Measurements from ENCODE around the gene PSAT1.

The PSAT1 gene

GRCh38 chr9:78326564-78326963 lies 29.6 kb downstream of the PSAT1 start:
- no peak for DNase-seq (ENCODE audit: low read depth, low spot score)
- Histone ChIP-seq H3K4me1 (ENCODE audit: insufficient read depth, insufficient read length) (peaks cover 2% of the 10 kb centered on the region), H3K27me3 (ENCODE audit: insufficient read depth, insufficient read length) (no peaks in the 10 kb centered on the region), H3K9me3 (ENCODE audit: insufficient read depth, low read length) (peaks cover 9% of the 10 kb centered on the region), H3K4me3 (ENCODE audit: insufficient read length, low read depth) (no peak overlapping the region), H3K9ac (ENCODE audit: insufficient read length, low read depth) (no peak overlapping the region), H3K36me3 (ENCODE audit: insufficient read depth, insufficient read length, low read length) (peaks cover 70% of the 10 kb centered on the region)
- no peak for TF ChIP-seq SUZ12 (IDR thresholded peaks at IDR 0.05; ENCODE audit: extremely low read depth, insufficient read depth, insufficient read length)
- TF ChIP-seq YY1 (IDR thresholded peaks at IDR 0.05; ENCODE audit: insufficient read depth, insufficient read length) = no peak
- TF ChIP-seq ZNF274 (IDR thresholded peaks at IDR 0.05; ENCODE audit: low read depth, low read length) = no peak

- no peaks in the 10 kb centered on the region for H3K27me3 ChIP-seq (ENCODE audit: insufficient read depth, insufficient read length)
- peaks cover 34% of the 10 kb centered on the region for H3K36me3 ChIP-seq (ENCODE audit: insufficient read depth, insufficient read length, low read length)
- H3K4me3 ChIP-seq (ENCODE audit: insufficient read length, low read depth) = no peak overlapping the region
- H3K9me3 ChIP-seq (ENCODE audit: insufficient read depth, low read length) = no peaks in the 10 kb centered on the region
- no peak for DNase-seq (ENCODE audit: low read depth, low spot score)
- H3K9ac ChIP-seq (ENCODE audit: insufficient read length, low read depth) = no peak overlapping the region
- no peaks in the 10 kb centered on the region for H3K4me1 ChIP-seq (ENCODE audit: insufficient read depth, insufficient read length)
- TF ChIP-seq YY1 (IDR thresholded peaks at IDR 0.05; ENCODE audit: insufficient read depth, insufficient read length) (no peak), SUZ12 (IDR thresholded peaks at IDR 0.05; ENCODE audit: extremely low read depth, insufficient read depth, insufficient read length) (no peak), ZNF274 (IDR thresholded peaks at IDR 0.05; ENCODE audit: low read depth, low read length) (no peak)
These were observed 35.5 kb downstream of the PSAT1 start for GRCh38 chr9:78332381-78332780.

GRCh38 chr9:78348848-78349247 lies 51.9 kb downstream of the PSAT1 start:
- no peak for DNase-seq (ENCODE audit: low read depth, low spot score)
- H3K36me3 ChIP-seq (ENCODE audit: insufficient read depth, insufficient read length, low read length) = no peaks in the 10 kb centered on the region
- no peaks in the 10 kb centered on the region for H3K9me3 ChIP-seq (ENCODE audit: insufficient read depth, low read length)
- no peaks in the 10 kb centered on the region for H3K27me3 ChIP-seq (ENCODE audit: insufficient read depth, insufficient read length)
- no peak overlapping the region for H3K4me3 ChIP-seq (ENCODE audit: insufficient read length, low read depth)
- H3K4me1 ChIP-seq (ENCODE audit: insufficient read depth, insufficient read length) = no peaks in the 10 kb centered on the region
- H3K9ac ChIP-seq (ENCODE audit: insufficient read length, low read depth) = no peak overlapping the region
- no peak for TF ChIP-seq YY1 (IDR thresholded peaks at IDR 0.05; ENCODE audit: insufficient read depth, insufficient read length)
- no peak for TF ChIP-seq ZNF274 (IDR thresholded peaks at IDR 0.05; ENCODE audit: low read depth, low read length)
- TF ChIP-seq SUZ12 (IDR thresholded peaks at IDR 0.05; ENCODE audit: extremely low read depth, insufficient read depth, insufficient read length) = no peak

GRCh38 chr9:78351816-78352215 lies 54.9 kb downstream of the PSAT1 start:
- no peak for DNase-seq (ENCODE audit: low read depth, low spot score)

GRCh38 chr9:78354324-78354973 lies 57.5 kb downstream of the PSAT1 start:
- Histone ChIP-seq H3K27me3 (ENCODE audit: insufficient read depth, insufficient read length) (no peaks in the 10 kb centered on the region), H3K4me3 (ENCODE audit: insufficient read length, low read depth) (no peak overlapping the region), H3K9ac (ENCODE audit: insufficient read length, low read depth) (no peak overlapping the region), H3K9me3 (ENCODE audit: insufficient read depth, low read length) (no peaks in the 10 kb centered on the region), H3K36me3 (ENCODE audit: insufficient read depth, insufficient read length, low read length) (no peaks in the 10 kb centered on the region), H3K4me1 (ENCODE audit: insufficient read depth, insufficient read length) (no peaks in the 10 kb centered on the region)
- no peak for DNase-seq (ENCODE audit: low read depth, low spot score)
- TF ChIP-seq YY1 (IDR thresholded peaks at IDR 0.05; ENCODE audit: insufficient read depth, insufficient read length) (no peak), SUZ12 (IDR thresholded peaks at IDR 0.05; ENCODE audit: extremely low read depth, insufficient read depth, insufficient read length) (no peak), ZNF274 (IDR thresholded peaks at IDR 0.05; ENCODE audit: low read depth, low read length) (no peak)

More at GRCh38 chr9:78351816-78352215, 54.9 kb downstream of the PSAT1 start:
- no peak overlapping the region for H3K4me3 ChIP-seq (ENCODE audit: insufficient read length, low read depth)
- H3K9ac ChIP-seq (ENCODE audit: insufficient read length, low read depth) = no peak overlapping the region
- no peaks in the 10 kb centered on the region for H3K4me1 ChIP-seq (ENCODE audit: insufficient read depth, insufficient read length)
- no peaks in the 10 kb centered on the region for H3K9me3 ChIP-seq (ENCODE audit: insufficient read depth, low read length)
- no peaks in the 10 kb centered on the region for H3K36me3 ChIP-seq (ENCODE audit: insufficient read depth, insufficient read length, low read length)
- H3K27me3 ChIP-seq (ENCODE audit: insufficient read depth, insufficient read length) = no peaks in the 10 kb centered on the region
- TF ChIP-seq SUZ12 (IDR thresholded peaks at IDR 0.05; ENCODE audit: extremely low read depth, insufficient read depth, insufficient read length) (no peak), YY1 (IDR thresholded peaks at IDR 0.05; ENCODE audit: insufficient read depth, insufficient read length) (no peak), ZNF274 (IDR thresholded peaks at IDR 0.05; ENCODE audit: low read depth, low read length) (no peak)

GRCh38 chr9:78354989-78355388 lies 58.1 kb downstream of the PSAT1 start:
- H3K4me1 ChIP-seq (ENCODE audit: insufficient read depth, insufficient read length) = no peaks in the 10 kb centered on the region
- no peak overlapping the region for H3K4me3 ChIP-seq (ENCODE audit: insufficient read length, low read depth)
- no peak for DNase-seq (ENCODE audit: low read depth, low spot score)
- H3K9me3 ChIP-seq (ENCODE audit: insufficient read depth, low read length) = no peaks in the 10 kb centered on the region
- H3K36me3 ChIP-seq (ENCODE audit: insufficient read depth, insufficient read length, low read length) = no peaks in the 10 kb centered on the region
- H3K27me3 ChIP-seq (ENCODE audit: insufficient read depth, insufficient read length) = no peaks in the 10 kb centered on the region
- TF ChIP-seq SUZ12 (IDR thresholded peaks at IDR 0.05; ENCODE audit: extremely low read depth, insufficient read depth, insufficient read length) = no peak
- no peak for TF ChIP-seq YY1 (IDR thresholded peaks at IDR 0.05; ENCODE audit: insufficient read depth, insufficient read length)
- no peak for TF ChIP-seq ZNF274 (IDR thresholded peaks at IDR 0.05; ENCODE audit: low read depth, low read length)
- H3K9ac ChIP-seq (ENCODE audit: insufficient read length, low read depth) = no peak overlapping the region

GRCh38 chr9:78356634-78357033 lies 59.7 kb downstream of the PSAT1 start:
- TF ChIP-seq YY1 (IDR thresholded peaks at IDR 0.05; ENCODE audit: insufficient read depth, insufficient read length) (no peak), SUZ12 (IDR thresholded peaks at IDR 0.05; ENCODE audit: extremely low read depth, insufficient read depth, insufficient read length) (no peak), ZNF274 (IDR thresholded peaks at IDR 0.05; ENCODE audit: low read depth, low read length) (no peak)
- no peak overlapping the region for H3K4me3 ChIP-seq (ENCODE audit: insufficient read length, low read depth)
- no peaks in the 10 kb centered on the region for H3K9me3 ChIP-seq (ENCODE audit: insufficient read depth, low read length)
- H3K4me1 ChIP-seq (ENCODE audit: insufficient read depth, insufficient read length) = no peaks in the 10 kb centered on the region
- no peaks in the 10 kb centered on the region for H3K27me3 ChIP-seq (ENCODE audit: insufficient read depth, insufficient read length)
- H3K9ac ChIP-seq (ENCODE audit: insufficient read length, low read depth) = no peak overlapping the region
- no peak for DNase-seq (ENCODE audit: low read depth, low spot score)
- H3K36me3 ChIP-seq (ENCODE audit: insufficient read depth, insufficient read length, low read length) = no peaks in the 10 kb centered on the region
